ENCODE data around the gene CLPTM1L. TPM values are rescaled to one million over a fixed set of nuclear protein-coding genes. Genes with fewer than 3 reads are reported as not detected.

CLPTM1L gene
- total RNA-seq, 1 donor from 2014 or later, result 131 TPM

GRCh38 chr5:1321576-1321975 lies 23.3 kb downstream of the CLPTM1L start:
- Histone ChIP-seq H2AFZ (ENCODE audit: low read depth, low read length) (no peak overlapping the region), H3K36me3 (ENCODE audit: insufficient read depth, low read length) (peaks cover 21% of the 10 kb centered on the region), H4K20me1 (ENCODE audit: insufficient read depth, low read length) (peaks cover 15% of the 10 kb centered on the region), H3K9ac (ENCODE audit: low read length) (no peak overlapping the region), H3K4me2 (ENCODE audit: low read length) (no peak overlapping the region), H3K9me3 (ENCODE audit: insufficient read depth, low read depth, low read length) (no peaks in the 10 kb centered on the region), H3K79me2 (ENCODE audit: insufficient read depth, low read length) (no peaks in the 10 kb centered on the region), H3K27ac (ENCODE audit: low read depth, low read length) (no peak overlapping the region), H3K4me1 (ENCODE audit: insufficient read depth, low read length) (no peaks in the 10 kb centered on the region), H3K27me3 (ENCODE audit: insufficient read depth, low read length) (no peaks in the 10 kb centered on the region), H3K4me3 (ENCODE audit: insufficient read depth, low read depth, low read length) (no peak overlapping the region)
- FAIRE-seq, result no peak
- Mint-ChIP-seq H3K4me1 (ENCODE audit: low read depth, unreplicated experiment) (peaks cover 5% of the 10 kb centered on the region), H3K27ac (ENCODE audit: unreplicated experiment) (no peak overlapping the region), H3K4me3 (ENCODE audit: unreplicated experiment) (no peak overlapping the region), H3K9me3 (ENCODE audit: unreplicated experiment) (peaks cover 13% of the 10 kb centered on the region), H3K27me3 (ENCODE audit: low read depth, unreplicated experiment) (no peaks in the 10 kb centered on the region), H3K36me3 (ENCODE audit: low read depth, unreplicated experiment) (peaks cover 48% of the 10 kb centered on the region)
- no peak for DNase-seq (ENCODE audit: low read depth)
- no peak for TF ChIP-seq EZH2 (IDR thresholded peaks at IDR 0.05; ENCODE audit: insufficient read depth, low read length)
- TF ChIP-seq CTCF (IDR thresholded peaks at IDR 0.05; ENCODE audit: insufficient read depth, low read depth, low read length), result no peak

GRCh38 chr5:1320436-1321344 lies 24.2 kb downstream of the CLPTM1L start:
- no peaks in the 10 kb centered on the region for H3K27me3 ChIP-seq (ENCODE audit: insufficient read depth, low read length)
- FAIRE-seq (no peak), DNase-seq (ENCODE audit: low read depth) (no peak)
- TF ChIP-seq CTCF (IDR thresholded peaks at IDR 0.05; ENCODE audit: insufficient read depth, low read depth, low read length) (no peak), EZH2 (IDR thresholded peaks at IDR 0.05; ENCODE audit: insufficient read depth, low read length) (no peak)
- Mint-ChIP-seq H3K27me3 (ENCODE audit: low read depth, unreplicated experiment) (no peaks in the 10 kb centered on the region), H3K9me3 (ENCODE audit: unreplicated experiment) (peaks cover 5% of the 10 kb centered on the region), H3K4me3 (ENCODE audit: unreplicated experiment) (no peak overlapping the region), H3K27ac (ENCODE audit: unreplicated experiment) (no peak overlapping the region), H3K4me1 (ENCODE audit: low read depth, unreplicated experiment) (peaks cover 2% of the 10 kb centered on the region), H3K36me3 (ENCODE audit: low read depth, unreplicated experiment) (peaks cover 43% of the 10 kb centered on the region)
- H2AFZ ChIP-seq (ENCODE audit: low read depth, low read length), result no peak overlapping the region
- H3K9me3 ChIP-seq (ENCODE audit: insufficient read depth, low read depth, low read length), result no peaks in the 10 kb centered on the region
- no peak overlapping the region for H3K4me2 ChIP-seq (ENCODE audit: low read length)
- H3K9ac ChIP-seq (ENCODE audit: low read length), result no peak overlapping the region
- H4K20me1 ChIP-seq (ENCODE audit: insufficient read depth, low read length), result peaks cover 7% of the 10 kb centered on the region
- H3K79me2 ChIP-seq (ENCODE audit: insufficient read depth, low read length), result no peaks in the 10 kb centered on the region
- H3K4me1 ChIP-seq (ENCODE audit: insufficient read depth, low read length), result peaks cover 3% of the 10 kb centered on the region
- H3K27ac ChIP-seq (ENCODE audit: low read depth, low read length), result no peak overlapping the region
- H3K4me3 ChIP-seq (ENCODE audit: insufficient read depth, low read depth, low read length), result no peak overlapping the region
- peaks cover 20% of the 10 kb centered on the region for H3K36me3 ChIP-seq (ENCODE audit: insufficient read depth, low read length)

Measured in astrocyte (in vitro differentiated cells and primary cell).